A549 (cell line): ENCODE results near the gene TMED9. TPM values are rescaled to one million over a fixed set of nuclear protein-coding genes. Genes with fewer than 3 reads are reported as not detected.

Experiments used
- ATAC-seq, 2 experiments: fragments of 200-7000 bp in 1 of 2; fragments of >200 bp in 1 of 2; cut with Nextera tagmentation in 1 of 2; cut with Tn5 transposase in 1 of 2; 3 replicates each; pipeline versions ENCODE4 v1.8.0 to v1.9.1; 2018 to 2020; ENCODE audit warnings: mild to moderate bottlenecking in 1 of 2, moderate library complexity in 1 of 2
- CTCF ChIA-PET: fragments of 300-600 bp; sonication (Branson Sonifier 250); formaldehyde crosslinking; extraction: SDS; loops from one replicate; lab custom pipeline; 2021; ENCODE audit warnings: antibody characterized with exemption, inconsistent platforms; lab: Yijun Ruan, JAX
- POLR2A ChIA-PET: fragments of 350-600 bp; formaldehyde crosslinking; extraction: SDS; loops from one replicate; lab custom pipeline; 2021; ENCODE audit warnings: antibody characterized with exemption, inconsistent platforms; lab: Yijun Ruan, JAX
- DNase-seq, 2 experiments: peaks; one replicate each; pipeline versions ENCODE4 v3.0.0 to v3.0.0-alpha.2; 2011 to 2016; ENCODE audit warnings: low read depth in 1 of 2, low spot score in 1 of 2
- FAIRE-seq: peaks from 2 replicates; lab custom pipeline; 2011; peaks lifted over from hg19 to GRCh38; lab: Jason Lieb, UNC
- H3K27ac ChIP-seq, 2 experiments: fragments of >200 bp; sonication (Bioruptor Twin); formaldehyde crosslinking; 3 replicates each; pipeline ENCODE4 v1.5.1; 2016 to 2017
- H3K4me1 ChIP-seq: fragments of >200 bp; sonication (Bioruptor Twin); formaldehyde crosslinking; 3 replicates; pipeline ENCODE4 v1.6.1; 2016
- H3K4me2 ChIP-seq: fragments of >200 bp; sonication (Bioruptor Twin); formaldehyde crosslinking; 3 replicates; pipeline ENCODE4 v1.6.1; 2016
- H3K4me3 ChIP-seq: fragments of >200 bp; sonication (Bioruptor Twin); formaldehyde crosslinking; 3 replicates; pipeline ENCODE4 v1.5.1; 2016
- H3K9me3 ChIP-seq: fragments of >200 bp; sonication (Bioruptor Twin); formaldehyde crosslinking; 3 replicates; pipeline ENCODE4 v1.6.1; 2016
- BCL3 ChIP-seq: fragments of >200 bp; sonication (Bioruptor Twin); formaldehyde crosslinking; IDR thresholded peaks from 3 replicates; pipeline ENCODE4 v1.6.1; 2016
- CBX2 ChIP-seq: fragments of 200-600 bp; sonication (generic); IDR thresholded peaks from 2 replicates; pipeline ENCODE4 v1.6.1; 2016; ENCODE audit warnings: low read depth, mild to moderate bottlenecking, borderline replicate concordance
- CBX8 ChIP-seq: fragments of 200-600 bp; sonication (generic); IDR thresholded peaks from 2 replicates; pipeline ENCODE4 v1.6.1; 2016
- CEBPB ChIP-seq, 2 experiments: fragments of >200 bp in 1 of 2; sonication (Bioruptor Twin) in 1 of 2; formaldehyde crosslinking in 1 of 2; IDR thresholded peaks; 2 replicates each; pipeline ENCODE4 v1.6.1; 2012 to 2016
- CHD4 ChIP-seq: fragments of 200-600 bp; sonication (generic); IDR thresholded peaks from 2 replicates; pipeline ENCODE4 v1.6.1; 2016; ENCODE audit warnings: antibody characterized with exemption, mild to moderate bottlenecking, borderline replicate concordance
- ELK1 ChIP-seq: fragments of 150-350 bp; IDR thresholded peaks from 2 replicates; pipeline ENCODE4 v1.6.1; 2014; ENCODE audit warnings: low read depth, mild to moderate bottlenecking, low read length
- EP300 ChIP-seq, 2 experiments: fragments of >200 bp; sonication (Bioruptor Twin); formaldehyde crosslinking; IDR thresholded peaks; 2 replicates in 1 of 2; 3 replicates in 1 of 2; pipeline ENCODE4 v1.6.1; 2016 to 2017
- FOSB ChIP-seq: fragments of 250-450 bp; sonication (Bioruptor Pico); IDR thresholded peaks from 2 replicates; pipeline ENCODE4 v1.5.0; 2020; ENCODE audit warnings: mild to moderate bottlenecking, moderate library complexity
- FOXS1 ChIP-seq: fragments of 250-450 bp; sonication (Bioruptor Pico); IDR thresholded peaks from 2 replicates; pipeline ENCODE4 v1.5.0; 2020; ENCODE audit warnings: mild to moderate bottlenecking, moderate library complexity
- GATA3 ChIP-seq: IDR thresholded peaks from 2 replicates; pipeline ENCODE4 v1.6.1; 2012; ENCODE audit warnings: borderline replicate concordance
- HEYL ChIP-seq: fragments of 250-450 bp; sonication (Bioruptor Pico); IDR thresholded peaks from 2 replicates; pipeline ENCODE4 v1.8.0; 2021; ENCODE audit warnings: mild to moderate bottlenecking, moderate library complexity
- HOXB5 ChIP-seq: fragments of 250-450 bp; sonication (Bioruptor Pico); IDR thresholded peaks from 2 replicates; pipeline ENCODE4 v1.5.0; 2020; ENCODE audit warnings: mild to moderate bottlenecking, moderate library complexity
- JUNB ChIP-seq: fragments of >200 bp; sonication (Bioruptor Twin); formaldehyde crosslinking; IDR thresholded peaks from 2 replicates; pipeline ENCODE4 v1.6.1; 2016
- MAZ ChIP-seq: fragments of 150-350 bp; IDR thresholded peaks from 2 replicates; pipeline ENCODE4 v1.6.1; 2014; ENCODE audit warnings: antibody characterized with exemption, low read depth, low read length, borderline replicate concordance
- NR3C1 ChIP-seq: fragments of >200 bp; sonication (Bioruptor Twin); formaldehyde crosslinking; IDR thresholded peaks from 3 replicates; pipeline ENCODE4 v1.6.1; 2017
- PBX3 ChIP-seq: IDR thresholded peaks from 2 replicates; pipeline ENCODE4 v1.6.1; 2012
- POLR2AphosphoS2 ChIP-seq: conservative IDR thresholded peaks from 2 replicates; pipeline ENCODE4 v1.6.1; 2012; ENCODE audit warnings: low read length, improper control_type of control experiment, inconsistent platforms
- RNF2 ChIP-seq: fragments of 200-600 bp; sonication (generic); IDR thresholded peaks from 2 replicates; pipeline ENCODE4 v1.6.1; 2016; ENCODE audit warnings: low read depth, mild to moderate bottlenecking, antibody characterized with exemption, moderate library complexity, borderline replicate concordance
- SMC3 ChIP-seq: fragments of >200 bp; sonication (Bioruptor Twin); formaldehyde crosslinking; IDR thresholded peaks from 3 replicates; pipeline ENCODE4 v1.6.1; 2018; ENCODE audit warnings: inconsistent platforms
- SREBF2 ChIP-seq: fragments of 450-650 bp; IDR thresholded peaks from 2 replicates; pipeline ENCODE4 v1.6.1; 2014; ENCODE audit warnings: mild to moderate bottlenecking, moderate library complexity
- USF2 ChIP-seq: fragments of 450-650 bp; IDR thresholded peaks from 2 replicates; pipeline ENCODE4 v1.6.1; 2014; ENCODE audit warnings: antibody characterized with exemption
- ZFP36 ChIP-seq: fragments of 450-650 bp; IDR thresholded peaks from 2 replicates; pipeline ENCODE4 v1.6.1; 2014; ENCODE audit warnings: borderline replicate concordance; ENCODE audit not compliant: partially characterized antibody
- ZSCAN20 ChIP-seq: fragments of 250-450 bp; sonication (Bioruptor Pico); IDR thresholded peaks from 2 replicates; pipeline ENCODE4 v1.8.0; 2022; ENCODE audit warnings: mild to moderate bottlenecking, moderate library complexity
- WGBS: methylation state at CpG from one replicate; pipeline ENCODE4 v1.1.6; 2017; ENCODE audit errors: missing lambda C conversion rate; 5-methylcytosine and 5-hydroxymethylcytosine counted together
- polyA plus RNA-seq, 4 experiments: library from polyadenylated mRNA; depleted of rRNA in 3 of 4; stranded (reverse); fragments of >200 nt; fragmentation: RNase III in 1 of 4; extraction: RNeasy Plus Mini Kit Qiagen cat#74134 plus additional on column Dnase treatment in 1 of 4; gene quantifications; 2 replicates in 3 of 4; 3 replicates in 1 of 4; pipeline ENCODE4 v1.2.3, GENCODE V29; 2011 to 2017

TMED9 gene
- polyA plus RNA-seq, 2 of the 4 experiments (the other 2 are of a cell fraction) = 168 to 236 TPM

- TF ChIP-seq MAZ = no peak
- no peak for TF ChIP-seq FOXS1
- no peak for TF ChIP-seq RNF2
- no peak for TF ChIP-seq USF2
- TF ChIP-seq FOSB (CRISPR knock-in tag) = no peak
- no peak for TF ChIP-seq EP300 (IDR thresholded peaks at IDR 0.05)
- TF ChIP-seq ZFP36 = no peak
- no peak for TF ChIP-seq JUNB
- no peak for TF ChIP-seq SMC3
- TF ChIP-seq CHD4 = no peak
- TF ChIP-seq POLR2AphosphoS2 = no peak
- TF ChIP-seq ZSCAN20 (CRISPR knock-in tag) = no peak
- TF ChIP-seq HOXB5 (CRISPR knock-in tag) = no peak
- TF ChIP-seq ELK1 = no peak
- no peak for TF ChIP-seq BCL3
- TF ChIP-seq PBX3 = no peak
- no peak for TF ChIP-seq NR3C1
- no peak for TF ChIP-seq CBX8
- no peak for TF ChIP-seq SREBF2
- no peak for TF ChIP-seq GATA3
- TF ChIP-seq, all 56 proteins: peak for 0
- Histone ChIP-seq H3K4me3 (no peak overlapping the region), H3K9me3 (no peaks in the 10 kb centered on the region; the same call in 2 of the 3 replicates), H3K27ac (no peak overlapping the region), H3K4me1 (no peaks in the 10 kb centered on the region), H3K4me2 (no peak overlapping the region)
- ATAC-seq (peak in 1 of 2 experiments; percentile 54; a peak in 3 of 6 replicates), DNase-seq (no peak), FAIRE-seq (no peak)
- ChIA-PET CTCF (interaction anchor here (1.3 kb wide), 1 partner anchor 43 kb away, joined by 3 read pairs; no protein-coding TSS in a partner anchor), POLR2A (interaction anchor here (0.8 kb wide), 1 partner anchor 16 kb away, joined by 3 read pairs; the partner anchor contains the start of gene TMED9)
- WGBS = 59% methylated on average over 10 of the region's 10 CpGs
Observed at GRCh38 chr5:177576169-177576568, 15.8 kb upstream of the TMED9 start.

- Histone ChIP-seq H3K4me3 (no peak overlapping the region), H3K9me3 (no peaks in the 10 kb centered on the region; the same call in 2 of the 3 replicates), H3K4me2 (no peak overlapping the region), H3K4me1 (no peaks in the 10 kb centered on the region), H3K27ac (no peak overlapping the region)
- CTCF ChIA-PET = interaction anchor here (0.6 to 0.7 kb wide), 2 partner anchors 18 to 29 kb away, joined by 3 to 6 read pairs; no protein-coding TSS in a partner anchor
- DNase-seq (no peak), FAIRE-seq (no peak), ATAC-seq (no peak)
- 52% methylated on average over 8 of the region's 8 CpGs for WGBS
- TF ChIP-seq CEBPB (IDR thresholded peaks at IDR 0.05) (no peak), CBX2 (no peak), FOSB (CRISPR knock-in tag) (no peak), HEYL (no peak)
- POLR2A ChIA-PET = no interaction called here
Observed at GRCh38 chr5:177578316-177578715, 13.7 kb upstream of the TMED9 start.
